HG03460 (cell line): Measurements from ENCODE around the gene WDR88.
"Not testable (repeated sequence)": the region's sequence is repeated elsewhere in the genome, so short reads cannot be mapped to it uniquely, and the experiment has no call there.

Experiments
- ATAC-seq: cut with Tn5 transposase; IDR thresholded peaks from one replicate; pipeline ENCODE4 v1.9.1; 2021; ENCODE audit not compliant: unreplicated experiment

WDR88 gene

DNA sequence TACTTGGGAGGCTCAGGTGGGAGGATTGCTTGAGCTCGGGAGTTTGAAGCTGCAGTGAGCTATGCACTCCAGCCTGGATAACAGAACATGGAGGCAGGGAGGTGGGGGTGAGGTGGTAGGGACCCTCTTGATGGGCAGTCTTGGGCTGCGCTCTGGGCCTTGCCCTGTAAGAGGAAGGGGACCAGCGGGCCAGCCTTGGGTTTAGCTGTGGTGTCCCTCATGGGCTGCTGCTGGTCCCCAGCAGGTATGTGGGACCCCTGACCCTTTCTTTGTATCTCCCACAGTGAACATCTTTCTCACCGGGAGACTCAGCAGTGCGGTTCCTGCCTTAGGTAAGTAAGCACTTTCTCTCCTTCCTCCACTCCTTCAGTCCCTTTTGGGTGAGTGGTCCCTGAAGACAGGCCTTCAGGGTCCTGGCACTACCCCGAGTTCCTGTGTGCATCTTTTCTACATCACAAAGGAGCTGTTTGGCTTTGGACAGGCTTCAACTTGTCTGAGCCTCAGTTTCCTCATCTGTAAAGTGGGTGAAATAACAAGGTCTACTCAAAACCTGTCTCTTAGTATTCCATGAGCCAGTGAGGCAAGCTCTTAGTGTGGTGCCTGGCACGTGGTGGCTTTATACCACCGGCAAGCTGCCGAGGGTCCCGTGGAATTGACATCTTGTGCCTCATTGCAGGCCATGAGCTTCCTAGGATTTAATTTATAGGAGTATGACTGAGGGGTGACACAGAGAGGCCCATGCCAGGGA is 64.7 kb downstream of the WDR88 start:
- no peak for ATAC-seq

DNA sequence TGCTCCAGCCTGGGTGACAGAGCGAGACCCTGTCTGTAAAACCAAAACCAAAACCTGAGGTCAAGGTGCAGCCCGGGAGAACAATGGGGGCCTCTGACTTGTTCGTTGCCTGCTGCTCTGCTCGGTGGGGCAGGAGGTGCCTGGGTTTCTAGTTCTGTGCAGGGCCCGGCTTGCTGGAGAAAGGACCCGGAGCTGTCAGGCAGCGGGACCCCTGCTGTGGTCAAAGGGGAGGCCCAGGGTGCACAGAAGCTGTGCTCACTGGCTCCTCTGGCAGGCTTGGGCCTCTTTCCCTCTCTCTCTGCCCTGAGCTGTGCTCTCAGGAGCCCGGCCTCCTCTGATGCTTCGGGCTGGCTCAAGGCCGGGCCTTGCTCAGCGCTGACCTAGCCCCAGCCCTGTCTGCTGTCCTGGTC is 65.7 kb downstream of the WDR88 start:
- no peak for ATAC-seq

GRCh38 chr19:33198169-33198568 is 66.3 kb downstream of the WDR88 start:
- no peak for ATAC-seq

DNA sequence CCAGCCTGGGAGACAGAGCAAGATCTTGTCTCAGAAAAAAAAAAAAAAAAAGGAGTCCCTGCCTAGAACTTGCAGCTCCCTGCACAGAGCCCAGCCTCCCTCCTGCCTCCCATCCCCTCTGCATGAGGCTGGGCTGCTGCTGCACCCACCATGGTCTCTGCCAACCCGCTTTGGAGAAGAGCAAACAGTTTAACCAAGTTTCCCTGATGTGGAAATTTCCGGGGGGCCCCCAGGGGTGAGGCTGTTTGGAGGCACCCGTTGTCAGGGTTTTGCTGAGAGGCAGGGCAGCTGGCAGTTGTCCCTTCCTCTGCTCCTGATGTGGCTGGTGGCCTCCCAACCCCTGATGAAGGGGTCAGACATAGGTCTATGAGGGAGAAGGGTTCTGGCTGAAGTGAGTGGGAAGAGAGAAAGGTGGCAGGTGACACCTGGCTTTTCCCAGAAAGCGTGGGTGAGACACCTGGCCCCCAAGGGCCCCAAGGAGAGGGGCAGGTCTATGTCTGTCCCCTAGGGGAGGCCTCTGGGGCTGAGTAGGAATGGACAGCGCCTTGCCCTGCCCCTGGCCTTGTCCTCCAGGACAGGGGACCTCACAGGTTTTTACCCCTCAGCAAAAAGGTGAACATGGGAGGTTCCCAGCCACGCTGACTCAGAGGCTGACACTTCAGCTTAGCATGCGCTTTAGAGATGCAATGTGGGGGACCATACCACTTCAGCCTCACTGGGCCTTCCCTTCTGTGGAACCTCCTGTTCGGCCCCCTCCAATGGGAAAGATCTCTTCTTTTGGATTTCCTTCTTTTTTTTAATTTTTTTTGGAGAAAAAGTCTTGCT is 67.7 kb downstream of the WDR88 start:
- no peak for ATAC-seq

DNA sequence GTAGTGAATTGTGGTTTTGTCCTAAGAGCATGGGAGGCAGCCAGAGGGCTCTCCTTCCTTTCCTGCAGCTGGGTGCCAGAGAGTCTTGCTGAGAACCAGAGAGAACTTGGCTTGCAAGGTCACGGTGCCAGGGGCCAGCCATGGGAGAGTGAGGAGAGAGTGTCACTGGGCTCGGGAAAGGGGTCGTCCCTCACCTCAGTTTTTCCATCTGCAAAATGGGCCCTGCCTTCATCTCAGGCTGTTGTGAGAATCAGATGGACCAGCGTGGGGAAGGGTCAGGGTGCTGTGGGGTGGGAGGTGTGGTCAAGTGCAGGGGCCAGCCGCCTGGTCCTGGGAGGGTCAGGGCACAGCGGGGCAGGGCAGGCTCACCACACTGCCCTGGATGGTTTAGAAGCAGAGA is 69.6 kb downstream of the WDR88 start:
- ATAC-seq = no peak

DNA sequence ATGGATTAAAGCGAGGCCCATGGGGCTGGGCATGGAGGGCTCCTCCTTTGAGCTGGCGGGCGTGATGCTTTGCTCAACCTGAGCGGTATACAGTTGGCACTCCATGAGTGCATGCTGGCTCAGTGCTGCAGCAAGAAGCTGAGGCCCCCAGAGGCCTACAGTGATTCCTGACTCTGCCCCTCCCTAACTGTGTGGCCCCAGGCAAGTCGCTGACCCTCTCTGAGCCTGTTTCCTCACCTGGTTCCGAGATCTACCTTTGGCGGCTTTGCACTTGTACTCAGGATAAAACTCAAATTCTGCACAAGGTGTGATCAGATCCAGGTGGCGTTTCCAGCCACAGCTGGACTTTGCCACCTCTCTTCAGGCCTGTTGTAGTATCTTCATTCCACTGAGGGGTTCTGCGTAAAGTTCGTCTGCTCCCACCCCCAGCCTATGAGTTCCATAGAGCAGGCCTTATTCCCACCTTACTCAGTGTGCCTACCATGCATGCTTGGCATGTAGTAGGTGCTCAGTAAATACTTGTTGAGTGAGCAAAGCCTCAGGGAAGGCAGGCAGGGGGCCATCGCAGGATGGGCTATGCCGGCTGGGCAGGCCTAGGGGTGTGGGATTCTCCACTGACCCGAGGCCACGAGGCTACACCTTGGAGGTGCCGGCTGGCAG is 70.1 kb downstream of the WDR88 start:
- ATAC-seq = no peak

- no peak for ATAC-seq
These were observed 70.9 kb downstream of the WDR88 start for GRCh38 chr19:33202546-33203507.

DNA sequence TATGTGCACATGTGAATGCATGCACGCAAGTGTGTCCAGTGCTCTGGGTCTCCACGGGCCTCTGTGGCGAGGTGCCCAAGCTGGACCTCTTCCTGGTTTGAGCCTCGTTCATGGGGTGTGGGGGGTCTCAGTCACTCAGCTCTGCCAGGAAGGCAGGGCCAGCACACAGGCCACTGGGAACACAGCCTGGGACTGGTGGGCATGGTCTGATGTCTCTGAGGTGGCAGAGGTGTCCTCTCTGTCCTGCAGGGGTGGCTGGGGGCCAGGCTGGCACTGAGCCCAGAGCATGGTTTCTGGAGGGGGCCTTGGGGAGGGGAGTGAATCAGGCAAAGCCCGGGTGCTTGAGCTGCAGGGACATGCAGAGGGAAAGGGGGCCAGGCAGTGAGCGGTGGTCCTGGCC is 71.6 kb downstream of the WDR88 start:
- no peak for ATAC-seq

DNA sequence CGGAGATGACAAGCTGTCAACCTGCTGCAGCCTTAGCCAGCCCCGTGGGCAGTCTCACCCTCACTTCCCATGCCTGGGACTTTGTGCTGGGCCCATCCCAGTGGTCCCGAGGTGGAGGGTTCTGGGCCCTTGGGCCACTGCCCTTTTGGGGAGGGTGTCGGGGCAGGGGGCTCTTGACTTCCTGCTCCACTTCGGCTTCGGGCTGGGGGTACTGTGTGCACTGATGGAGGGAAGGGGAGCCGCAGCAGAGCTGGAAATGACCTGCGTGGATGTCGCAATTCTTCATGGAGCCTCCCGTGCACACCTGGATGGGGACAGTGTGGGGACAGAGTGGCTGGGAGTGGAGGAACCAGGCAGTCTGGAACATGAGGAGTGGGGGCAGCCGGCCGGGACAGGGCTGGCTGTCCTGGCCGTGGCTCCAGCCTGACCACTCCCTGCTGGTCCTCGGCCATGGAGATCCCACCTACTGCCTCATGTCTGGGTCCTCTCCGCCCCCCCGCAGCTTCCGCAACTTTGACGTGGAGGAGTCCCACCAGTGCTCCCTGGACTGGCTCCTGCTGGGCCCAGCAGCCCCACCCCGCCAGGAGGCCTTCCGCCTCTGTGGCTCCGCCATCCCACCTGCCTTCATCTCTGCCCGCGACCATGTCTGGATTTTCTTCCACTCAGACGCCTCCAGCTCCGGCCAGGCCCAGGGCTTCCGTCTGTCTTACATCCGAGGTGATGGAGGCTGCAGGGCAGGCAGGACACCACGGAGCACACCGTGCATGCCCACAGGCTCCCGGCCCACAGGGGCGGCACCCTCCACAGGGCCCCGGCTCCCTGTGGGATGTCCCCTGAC is 72.4 kb downstream of the WDR88 start:
- no peak for ATAC-seq

DNA sequence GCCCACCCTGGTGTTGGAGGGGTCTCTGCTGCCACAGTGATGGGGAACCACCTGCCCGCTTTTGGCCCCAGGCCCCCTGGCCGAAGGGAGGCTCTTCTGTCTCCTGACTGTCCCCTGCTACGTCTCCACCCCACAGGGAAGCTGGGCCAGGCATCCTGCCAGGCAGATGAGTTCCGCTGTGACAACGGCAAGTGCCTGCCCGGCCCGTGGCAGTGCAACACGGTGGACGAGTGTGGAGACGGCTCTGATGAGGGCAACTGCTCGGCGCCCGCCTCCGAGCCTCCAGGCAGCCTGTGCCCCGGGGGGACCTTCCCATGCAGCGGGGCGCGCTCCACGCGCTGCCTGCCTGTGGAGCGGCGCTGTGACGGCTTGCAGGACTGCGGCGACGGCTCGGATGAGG is 73.2 kb downstream of the WDR88 start:
- ATAC-seq = no peak

DNA sequence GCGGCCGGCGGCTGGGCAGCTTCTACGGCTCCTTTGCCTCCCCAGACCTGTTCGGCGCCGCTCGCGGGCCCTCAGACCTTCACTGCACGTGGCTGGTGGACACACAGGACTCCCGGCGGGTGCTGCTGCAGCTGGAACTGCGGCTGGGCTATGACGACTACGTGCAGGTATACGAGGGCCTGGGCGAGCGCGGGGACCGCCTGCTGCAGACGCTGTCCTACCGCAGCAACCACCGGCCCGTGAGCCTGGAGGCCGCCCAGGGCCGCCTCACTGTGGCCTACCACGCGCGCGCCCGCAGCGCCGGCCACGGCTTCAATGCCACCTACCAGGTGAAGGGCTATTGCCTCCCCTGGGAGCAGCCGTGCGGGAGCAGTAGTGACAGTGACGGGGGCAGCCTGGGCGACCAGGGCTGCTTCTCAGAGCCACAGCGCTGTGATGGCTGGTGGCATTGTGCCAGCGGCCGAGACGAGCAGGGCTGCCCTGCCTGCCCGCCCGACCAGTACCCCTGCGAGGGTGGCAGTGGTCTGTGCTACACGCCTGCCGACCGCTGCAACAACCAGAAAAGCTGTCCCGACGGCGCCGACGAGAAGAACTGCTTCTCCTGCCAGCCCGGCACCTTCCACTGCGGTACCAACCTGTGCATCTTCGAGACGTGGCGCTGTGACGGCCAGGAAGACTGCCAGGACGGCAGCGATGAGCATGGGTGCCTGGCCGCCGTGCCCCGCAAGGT is 73.8 kb downstream of the WDR88 start:
- no peak for ATAC-seq

GRCh38 chr19:33206261-33207039 is 74.5 kb downstream of the WDR88 start:
- ATAC-seq = no peak

- no peak for ATAC-seq
These were observed 75.2 kb downstream of the WDR88 start for GRCh38 chr19:33207040-33207620.

GRCh38 chr19:33207903-33208302 is 76.0 kb downstream of the WDR88 start:
- no peak for ATAC-seq

DNA sequence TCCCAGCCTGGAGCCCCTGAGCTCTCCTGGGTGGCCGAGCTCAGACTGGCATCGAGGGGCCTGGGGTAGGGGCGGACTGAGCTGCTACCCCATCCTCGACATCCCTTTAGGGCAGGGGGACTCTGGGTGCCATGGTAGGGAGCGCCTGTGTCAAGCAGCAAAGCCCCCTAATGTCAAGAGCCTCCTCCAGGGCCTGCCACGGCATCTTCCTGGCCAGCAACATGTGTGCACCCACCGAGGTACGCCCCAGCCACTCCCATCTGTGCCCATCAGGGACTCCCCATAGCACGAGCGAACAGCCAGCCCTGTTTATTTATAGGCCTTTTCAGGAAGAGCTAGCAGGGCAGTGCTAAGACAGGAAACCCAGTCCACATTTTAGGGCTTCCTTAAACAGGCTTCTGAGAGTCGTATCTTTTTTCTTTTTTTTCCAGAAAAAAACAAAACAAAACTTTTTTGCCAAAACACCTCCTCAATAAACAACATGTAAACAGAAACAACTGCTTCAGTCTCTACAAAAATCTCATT is 76.5 kb downstream of the WDR88 start:
- ATAC-seq = no peak

GRCh38 chr19:33208904-33209849 is 77.3 kb downstream of the WDR88 start:
- ATAC-seq = no peak

- ATAC-seq = not testable (repeated sequence)
These were observed 77.9 kb downstream of the WDR88 start for GRCh38 chr19:33209850-33210230.
